Neural cell (in vitro differentiated cells): ENCODE results near the gene CELA2A.

Experiments used
- EP300 ChIP-seq: fragments of 450-650 bp; conservative IDR thresholded peaks from 2 replicates; pipeline ENCODE4 v1.6.1; 2014; ENCODE audit warnings: antibody characterized with exemption, mild to moderate bottlenecking, moderate library complexity; ENCODE audit not compliant: poor library complexity, severe bottlenecking
- POLR2AphosphoS5 ChIP-seq: IDR thresholded peaks from 2 replicates; pipeline ENCODE4 v1.6.1; 2012
- TAF1 ChIP-seq: IDR thresholded peaks from 2 replicates; pipeline ENCODE4 v1.6.1; 2012; ENCODE audit warnings: low read depth
- TF ChIP-seq, protein P1 (sequence below): fragments of 450-650 bp; IDR thresholded peaks from 2 replicates; pipeline ENCODE4 v1.5.1; 2014; ENCODE audit warnings: antibody characterized with exemption, mild to moderate bottlenecking, moderate library complexity; ENCODE audit not compliant: poor library complexity, severe bottlenecking

DNA sequence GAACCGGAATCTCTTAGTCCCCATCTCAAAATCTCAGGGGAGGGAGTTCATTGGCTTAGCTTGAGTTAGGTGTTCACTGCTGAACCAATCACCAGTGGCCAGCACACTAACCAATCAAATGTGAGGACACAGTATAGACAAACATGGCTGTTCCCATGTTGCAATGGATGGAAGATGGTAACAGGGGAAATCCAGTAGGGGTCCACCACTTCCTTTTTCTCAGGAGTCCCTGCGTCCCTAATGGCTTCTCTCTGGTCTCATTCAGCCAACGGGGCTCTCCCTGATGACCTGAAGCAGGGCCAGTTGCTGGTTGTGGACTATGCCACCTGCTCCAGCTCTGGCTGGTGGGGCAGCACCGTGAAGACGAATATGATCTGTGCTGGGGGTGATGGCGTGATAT is 29.1 kb downstream of the CELA2A start:
- TF ChIP-seq, protein P1, sequence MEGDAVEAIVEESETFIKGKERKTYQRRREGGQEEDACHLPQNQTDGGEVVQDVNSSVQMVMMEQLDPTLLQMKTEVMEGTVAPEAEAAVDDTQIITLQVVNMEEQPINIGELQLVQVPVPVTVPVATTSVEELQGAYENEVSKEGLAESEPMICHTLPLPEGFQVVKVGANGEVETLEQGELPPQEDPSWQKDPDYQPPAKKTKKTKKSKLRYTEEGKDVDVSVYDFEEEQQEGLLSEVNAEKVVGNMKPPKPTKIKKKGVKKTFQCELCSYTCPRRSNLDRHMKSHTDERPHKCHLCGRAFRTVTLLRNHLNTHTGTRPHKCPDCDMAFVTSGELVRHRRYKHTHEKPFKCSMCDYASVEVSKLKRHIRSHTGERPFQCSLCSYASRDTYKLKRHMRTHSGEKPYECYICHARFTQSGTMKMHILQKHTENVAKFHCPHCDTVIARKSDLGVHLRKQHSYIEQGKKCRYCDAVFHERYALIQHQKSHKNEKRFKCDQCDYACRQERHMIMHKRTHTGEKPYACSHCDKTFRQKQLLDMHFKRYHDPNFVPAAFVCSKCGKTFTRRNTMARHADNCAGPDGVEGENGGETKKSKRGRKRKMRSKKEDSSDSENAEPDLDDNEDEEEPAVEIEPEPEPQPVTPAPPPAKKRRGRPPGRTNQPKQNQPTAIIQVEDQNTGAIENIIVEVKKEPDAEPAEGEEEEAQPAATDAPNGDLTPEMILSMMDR, result no peak
- no peak for TF ChIP-seq POLR2AphosphoS5
- no peak for TF ChIP-seq TAF1
- TF ChIP-seq EP300, result no peak
